Loucy (cell line): ENCODE results near the gene ITCH.

Source experiments
- H2AFZ ChIP-seq: fragments of 200-600 bp; sonication (generic); 2 replicates; pipeline ENCODE4 v1.6.0; 2016; ENCODE audit warnings: antibody characterized with exemption, mild to moderate bottlenecking, low read length, moderate library complexity
- H3F3A ChIP-seq: fragments of 200-600 bp; 2 replicates; pipeline ENCODE4 v1.6.0; 2016; ENCODE audit warnings: antibody characterized with exemption, low read depth, mild to moderate bottlenecking
- H3K27me3 ChIP-seq: fragments of 200-600 bp; sonication (generic); 2 replicates; pipeline ENCODE4 v1.6.1; 2014; ENCODE audit warnings: low read length, mild to moderate bottlenecking; ENCODE audit not compliant: insufficient read depth, poor library complexity, severe bottlenecking
- H3K36me3 ChIP-seq: fragments of 200-600 bp; sonication (generic); 2 replicates; pipeline ENCODE4 v1.6.1; 2016; ENCODE audit warnings: low read length; ENCODE audit not compliant: insufficient read depth
- H3K4me1 ChIP-seq: fragments of 200-600 bp; sonication (generic); 2 replicates; pipeline ENCODE4 v1.5.1; 2014; ENCODE audit warnings: low read length, mild to moderate bottlenecking; ENCODE audit not compliant: insufficient read depth, poor library complexity, severe bottlenecking
- H3K4me2 ChIP-seq: fragments of 200-600 bp; sonication (generic); 2 replicates; pipeline ENCODE4 v1.6.0; 2014; ENCODE audit warnings: antibody characterized with exemption, low read length, low read depth, mild to moderate bottlenecking; ENCODE audit not compliant: poor library complexity, severe bottlenecking
- H3K4me3 ChIP-seq: fragments of 200-600 bp; sonication (generic); 2 replicates; pipeline ENCODE4 v1.5.1; 2014; ENCODE audit warnings: low read length, mild to moderate bottlenecking, mixed read lengths; ENCODE audit not compliant: poor library complexity, severe bottlenecking
- H3K79me2 ChIP-seq: fragments of 200-600 bp; sonication (generic); 2 replicates; pipeline ENCODE4 v1.6.1; 2014; ENCODE audit warnings: low read length; ENCODE audit not compliant: insufficient read depth
- H3K9ac ChIP-seq: fragments of 200-600 bp; sonication (generic); 2 replicates; pipeline ENCODE4 v1.6.0; 2014; ENCODE audit warnings: mild to moderate bottlenecking, low read depth, low read length, moderate library complexity; ENCODE audit not compliant: poor library complexity, severe bottlenecking
- H3K9me2 ChIP-seq: fragments of 200-600 bp; sonication (generic); replicated peaks from 2 replicates; pipeline ENCODE4 v1.6.1; 2016; ENCODE audit warnings: low read depth, low read length, mixed read lengths
- H3K9me3 ChIP-seq: fragments of 200-600 bp; sonication (generic); 2 replicates; pipeline ENCODE4 v1.6.1; 2014; ENCODE audit warnings: mild to moderate bottlenecking, antibody characterized with exemption, low read length, low read depth; ENCODE audit not compliant: insufficient read depth
- H4K20me1 ChIP-seq: fragments of 200-600 bp; sonication (generic); 2 replicates; pipeline ENCODE4 v1.6.0; 2014; ENCODE audit warnings: antibody characterized with exemption, low read length, mild to moderate bottlenecking; ENCODE audit not compliant: insufficient read depth, poor library complexity, severe bottlenecking
- CTCF ChIP-seq: fragments of 200-600 bp; sonication (generic); conservative IDR thresholded peaks from 2 replicates; pipeline ENCODE4 v1.5.1; 2014; ENCODE audit warnings: mild to moderate bottlenecking, antibody characterized with exemption, low read length
- EZH2phosphoT487 ChIP-seq: fragments of 200-600 bp; IDR thresholded peaks from 2 replicates; pipeline ENCODE4 v1.6.1; 2018; ENCODE audit warnings: antibody characterized with exemption, mild to moderate bottlenecking, moderate library complexity, borderline replicate concordance

Gene ITCH

GRCh38 chr20:34461779-34462087, 98.7 kb downstream of the ITCH start:
- Histone ChIP-seq H3K27me3 (no peaks in the 10 kb centered on the region), H3F3A (no peaks in the 10 kb centered on the region), H3K79me2 (no peaks in the 10 kb centered on the region), H3K9ac (no peak overlapping the region), H3K4me2 (no peak overlapping the region), H3K4me1 (no peaks in the 10 kb centered on the region), H3K4me3 (no peak overlapping the region), H2AFZ (no peak overlapping the region), H4K20me1 (no peaks in the 10 kb centered on the region), H3K9me2 (no peaks in the 10 kb centered on the region), H3K36me3 (peaks cover 67% of the 10 kb centered on the region; the same call in 1 of the 2 replicates), H3K9me3 (no peaks in the 10 kb centered on the region)
- TF ChIP-seq CTCF = no peak
- TF ChIP-seq EZH2phosphoT487 = no peak

DNA sequence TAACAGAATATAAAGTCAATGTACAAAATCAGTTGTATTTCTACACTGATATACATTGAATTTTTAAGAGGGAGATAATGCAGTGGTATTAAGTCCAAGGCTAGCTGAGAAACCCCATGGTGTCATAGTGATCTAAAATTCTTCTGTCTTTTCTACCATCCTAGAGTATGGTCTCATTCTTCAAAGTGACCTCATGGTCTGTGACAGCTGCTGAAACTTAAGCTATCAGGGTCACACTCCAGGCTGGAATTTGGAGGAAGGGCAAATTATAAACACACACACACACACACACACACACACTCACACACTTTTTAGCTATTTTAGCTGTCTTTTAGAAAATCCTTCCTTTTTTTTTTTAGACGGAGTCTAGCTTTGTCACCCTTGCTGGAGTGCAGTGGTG, 105.9 kb downstream of the ITCH start:
- Histone ChIP-seq H3K9ac (no peak overlapping the region), H4K20me1 (no peaks in the 10 kb centered on the region), H3K4me1 (no peaks in the 10 kb centered on the region), H3K36me3 (peaks cover 48% of the 10 kb centered on the region), H3K9me3 (no peaks in the 10 kb centered on the region), H3K4me2 (no peak overlapping the region), H3K4me3 (no peak overlapping the region), H3K79me2 (no peaks in the 10 kb centered on the region), H2AFZ (no peak overlapping the region), H3K27me3 (no peaks in the 10 kb centered on the region), H3K9me2 (no peaks in the 10 kb centered on the region), H3F3A (0 out of 2 replicates have a peak, but pooled peaks cover 2% of the 10 kb centered on the region)
- TF ChIP-seq EZH2phosphoT487 (no peak), CTCF (no peak)

DNA sequence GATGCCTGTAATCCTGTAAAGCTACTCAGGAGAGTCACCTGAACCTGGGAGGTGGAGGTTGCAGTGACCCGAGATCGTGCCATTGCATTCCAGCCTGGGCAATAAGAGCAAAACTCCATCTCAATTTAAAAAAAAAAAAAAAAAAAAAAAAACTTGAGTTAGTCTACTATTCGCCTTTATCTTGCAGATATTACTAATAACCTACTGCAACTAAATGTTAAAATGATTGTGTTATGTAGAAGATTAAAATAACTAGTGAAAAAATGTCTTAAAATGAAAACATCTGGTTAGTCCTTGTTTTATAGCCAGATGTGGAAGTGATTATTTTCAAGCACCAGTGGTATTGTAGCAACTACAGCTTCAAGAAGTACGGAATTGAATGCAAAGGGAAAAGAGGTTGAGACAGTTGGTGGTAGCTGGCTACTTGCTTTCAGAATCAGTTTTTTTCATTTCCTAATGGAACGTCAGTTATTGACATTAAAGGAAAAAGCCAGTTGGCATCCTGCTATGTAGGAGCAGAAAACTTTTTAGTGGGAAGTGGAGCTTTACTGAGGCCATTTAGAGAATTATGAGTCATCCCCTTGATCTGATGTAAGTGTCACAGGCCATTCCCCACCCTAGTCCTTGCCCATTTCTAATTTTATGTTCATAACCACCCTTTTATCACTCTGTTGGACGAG, 109.3 kb downstream of the ITCH start:
- Histone ChIP-seq H3K79me2 (no peaks in the 10 kb centered on the region), H4K20me1 (no peaks in the 10 kb centered on the region), H3K4me1 (no peaks in the 10 kb centered on the region), H3K4me2 (no peak overlapping the region), H3K36me3 (peaks cover 45% of the 10 kb centered on the region), H3K4me3 (no peak overlapping the region), H3K9ac (no peak overlapping the region), H3F3A (0 out of 2 replicates have a peak, but pooled peaks cover 2% of the 10 kb centered on the region), H3K9me3 (no peaks in the 10 kb centered on the region), H3K27me3 (no peaks in the 10 kb centered on the region), H2AFZ (no peak overlapping the region), H3K9me2 (no peaks in the 10 kb centered on the region)
- TF ChIP-seq EZH2phosphoT487 (no peak), CTCF (no peak)
